HG02642 (cell line): Measurements from ENCODE around the gene DPPA4.

Experiments
- ATAC-seq: cut with Tn5 transposase; IDR thresholded peaks from one replicate; pipeline ENCODE4 v1.9.1; 2021; ENCODE audit warnings: mild to moderate bottlenecking; ENCODE audit not compliant: unreplicated experiment, poor library complexity

Gene DPPA4

DNA sequence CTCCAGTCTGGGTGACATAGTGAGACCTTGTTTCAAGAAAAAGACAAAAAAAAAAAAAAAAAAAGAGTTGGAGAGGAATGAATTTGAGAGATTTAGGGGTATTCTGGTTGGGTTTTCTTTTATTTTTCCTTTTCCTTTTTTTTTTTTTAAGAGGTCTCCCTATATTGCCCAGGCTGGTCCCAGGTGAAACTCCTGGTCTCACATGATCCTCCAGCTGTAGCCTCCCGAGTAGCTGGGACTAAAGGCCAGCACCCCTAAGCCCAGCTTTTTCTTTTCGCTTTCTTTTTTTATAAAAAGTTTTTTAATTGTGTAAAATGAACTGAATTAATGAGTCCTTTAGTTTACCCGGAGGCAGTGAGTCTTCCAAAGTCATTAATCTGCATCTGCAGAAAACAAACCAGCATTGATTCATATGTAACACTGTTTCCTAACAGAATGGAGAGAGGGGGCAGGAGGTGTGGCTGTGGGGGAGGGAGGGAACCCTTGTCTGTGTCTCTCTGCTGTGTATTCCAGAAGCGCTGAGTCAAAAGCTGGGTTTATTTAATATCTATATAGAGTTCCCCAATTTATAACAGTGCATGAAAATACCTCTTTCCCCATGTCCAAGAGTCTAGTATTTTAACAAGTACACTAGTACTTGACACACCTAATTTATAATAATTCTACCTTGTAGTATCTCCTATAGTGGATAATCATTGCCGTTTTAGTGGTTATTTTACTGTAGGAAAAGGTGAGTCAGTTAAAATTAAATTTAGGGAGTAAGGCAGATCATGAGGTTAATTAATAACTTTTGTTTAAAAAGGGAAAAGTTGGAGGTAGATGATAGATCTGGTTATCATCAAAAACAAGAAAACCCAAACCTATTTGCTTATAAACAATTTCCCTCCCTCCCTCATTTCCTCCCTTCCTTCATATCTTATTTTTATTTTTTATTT lies 2.6 kb upstream of the DPPA4 start:
- ATAC-seq, result no peak

DNA sequence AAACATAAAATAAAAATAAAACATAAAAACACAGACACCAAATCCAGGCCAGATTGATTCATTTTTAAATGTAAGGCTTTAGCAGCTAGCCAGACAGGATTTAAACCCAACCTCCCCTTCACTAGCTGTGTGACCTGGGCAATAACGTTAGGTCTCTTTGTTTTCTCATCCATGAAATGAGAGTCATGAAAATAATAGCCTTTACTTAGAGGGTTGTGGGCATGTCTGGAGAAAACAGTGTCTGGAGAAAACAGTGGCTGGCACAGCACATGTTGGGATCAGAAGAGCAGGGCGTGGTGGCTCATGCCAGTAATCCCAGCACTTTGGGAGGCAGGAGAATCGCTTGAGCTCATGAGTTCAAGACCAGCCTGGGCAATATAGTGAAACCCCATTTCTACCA lies 1.9 kb upstream of the DPPA4 start:
- no peak for ATAC-seq

DNA sequence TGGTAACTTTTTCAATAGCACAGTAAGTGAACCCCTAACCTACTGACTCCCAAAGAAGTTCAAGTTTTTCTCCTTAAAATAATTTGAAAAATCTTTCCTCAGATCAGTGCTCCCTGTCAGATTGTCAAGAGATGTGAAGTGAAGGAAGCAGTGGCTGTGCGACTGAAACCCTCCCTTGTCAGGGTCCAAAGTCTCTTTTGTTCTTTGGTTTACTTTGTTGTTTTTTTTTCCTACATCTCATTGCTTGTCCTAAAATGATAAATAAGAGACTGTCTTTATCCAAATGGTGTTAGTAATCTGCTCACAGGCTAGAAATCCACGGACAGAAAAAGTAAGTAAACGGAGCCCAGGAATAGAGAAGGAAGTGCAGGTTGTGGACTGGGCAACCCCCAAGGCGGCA lies 976 bp upstream of the DPPA4 start:
- ATAC-seq, result no peak

DNA sequence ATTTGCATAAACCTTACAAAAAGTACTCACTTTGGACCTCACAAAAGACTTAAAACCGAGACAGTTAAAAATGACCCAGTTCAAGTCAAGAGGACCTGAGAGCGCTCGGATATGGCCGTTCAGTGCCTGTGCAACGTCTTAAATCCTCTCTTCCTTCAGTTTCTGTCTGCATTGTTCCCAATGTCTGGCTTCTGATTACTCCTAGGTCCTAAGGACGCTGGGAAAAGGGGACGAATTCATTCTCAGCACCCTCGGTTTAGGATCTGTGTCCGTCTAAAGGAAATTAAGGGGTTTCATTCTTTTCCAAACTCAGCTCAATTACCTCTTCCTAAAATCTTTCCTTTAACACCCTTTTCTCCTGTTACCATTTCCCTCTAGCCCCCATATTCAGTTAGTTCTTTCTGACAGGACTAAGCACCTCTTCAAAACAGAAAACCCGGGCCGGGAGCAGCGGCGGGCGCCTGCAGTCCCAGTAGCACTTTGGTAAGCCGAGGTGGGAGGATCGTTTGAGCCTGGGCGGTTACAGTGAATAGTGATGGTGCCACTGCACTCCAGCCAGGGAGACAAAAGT lies 970 bp downstream of the DPPA4 start:
- ATAC-seq, result no peak

DNA sequence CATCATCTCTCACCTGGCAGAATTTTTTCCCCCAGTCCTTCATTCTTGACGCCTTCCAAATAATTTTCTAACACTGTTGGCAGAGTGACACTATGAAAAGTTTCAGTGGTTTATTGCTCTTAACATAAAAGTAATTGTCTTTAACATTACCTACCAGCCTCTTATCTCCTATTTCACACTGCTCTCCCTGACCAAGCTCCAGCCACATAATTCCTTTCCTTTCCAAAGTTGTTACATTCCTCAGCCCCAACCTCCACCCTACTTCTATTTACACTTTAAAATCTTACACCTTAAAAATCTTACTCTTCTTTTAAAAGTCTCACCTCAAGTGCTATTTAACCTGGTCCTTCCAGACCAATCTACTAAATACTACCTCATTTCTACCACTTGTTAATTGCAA lies 2.8 kb downstream of the DPPA4 start:
- ATAC-seq, result no peak

DNA sequence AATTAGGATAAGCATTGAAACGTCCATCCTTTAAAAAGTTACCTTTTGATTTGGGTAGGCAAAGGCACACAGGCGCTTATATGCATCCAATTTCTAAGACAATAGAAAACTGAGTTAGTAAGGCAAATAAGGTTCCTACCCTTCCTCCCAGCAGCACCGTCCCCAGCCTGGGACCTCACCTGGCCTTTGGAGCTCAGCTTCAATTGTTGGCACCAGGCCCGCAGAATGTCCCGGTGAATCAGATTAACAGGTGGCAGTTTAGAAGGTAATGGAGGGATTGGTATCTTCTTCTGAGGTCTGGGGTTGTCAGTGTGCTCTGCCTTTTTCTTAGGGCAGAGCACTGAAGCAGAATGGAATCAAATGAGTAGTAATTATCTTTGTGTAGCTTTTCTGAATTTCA lies 5.7 kb downstream of the DPPA4 start:
- ATAC-seq, result no peak

DNA sequence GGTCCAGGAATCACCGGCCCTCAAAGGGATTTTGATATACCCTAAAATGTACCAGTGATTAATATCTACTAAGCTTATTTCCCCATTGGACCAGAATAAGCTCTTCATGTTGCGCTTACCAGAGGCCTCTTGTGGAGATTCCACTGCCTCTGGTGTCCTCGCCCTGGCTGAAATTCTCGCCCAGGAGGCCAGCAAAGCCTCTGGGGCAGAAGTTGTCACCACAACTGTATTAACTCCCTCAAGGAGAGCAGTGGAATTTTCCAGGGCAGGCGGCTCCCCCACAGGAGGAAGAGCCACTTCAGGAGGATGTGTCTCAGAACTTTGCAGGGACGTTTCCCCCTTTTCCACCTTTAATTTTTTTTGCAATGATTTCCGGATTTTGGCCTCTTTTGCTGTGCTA lies 6.9 kb downstream of the DPPA4 start:
- ATAC-seq, result no peak

DNA sequence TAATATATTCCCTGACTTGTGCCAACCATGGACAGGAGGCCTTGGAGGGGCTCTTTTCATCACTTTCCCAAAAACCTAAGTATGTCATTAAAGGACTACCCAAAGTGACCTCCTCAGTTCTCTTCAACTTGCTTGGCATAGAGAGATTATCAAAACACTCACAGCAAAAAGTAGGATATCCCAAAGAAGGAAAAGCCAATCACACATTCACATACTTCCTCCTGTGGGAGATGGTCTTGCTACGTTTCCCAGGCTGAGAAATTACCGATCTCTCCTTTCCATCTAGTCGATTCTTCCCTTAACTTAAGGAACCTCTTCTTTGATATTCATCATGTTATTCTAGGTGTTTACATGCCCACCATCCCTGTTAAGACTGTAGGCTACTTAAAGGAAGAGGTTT lies 9.1 kb downstream of the DPPA4 start:
- no peak for ATAC-seq

DNA sequence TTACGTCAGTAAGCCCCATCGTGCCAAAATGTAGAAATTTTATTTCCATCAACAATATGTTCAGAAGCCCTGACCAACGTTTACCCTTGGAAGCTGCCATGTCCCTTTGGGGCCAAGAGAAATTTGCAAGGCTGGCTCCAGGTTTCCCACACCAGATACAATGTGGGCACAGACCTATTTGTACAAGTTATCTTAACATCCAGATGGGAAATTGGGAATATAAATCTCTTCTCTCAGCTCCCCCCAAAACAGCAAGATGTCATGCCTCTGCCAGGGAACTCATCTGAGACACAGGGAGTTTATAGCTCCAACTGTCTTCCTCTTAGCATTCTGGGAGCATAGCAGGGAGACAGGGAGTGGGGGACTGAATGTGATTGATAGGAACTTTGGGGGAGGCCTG lies 11.7 kb downstream of the DPPA4 start:
- no peak for ATAC-seq

DNA sequence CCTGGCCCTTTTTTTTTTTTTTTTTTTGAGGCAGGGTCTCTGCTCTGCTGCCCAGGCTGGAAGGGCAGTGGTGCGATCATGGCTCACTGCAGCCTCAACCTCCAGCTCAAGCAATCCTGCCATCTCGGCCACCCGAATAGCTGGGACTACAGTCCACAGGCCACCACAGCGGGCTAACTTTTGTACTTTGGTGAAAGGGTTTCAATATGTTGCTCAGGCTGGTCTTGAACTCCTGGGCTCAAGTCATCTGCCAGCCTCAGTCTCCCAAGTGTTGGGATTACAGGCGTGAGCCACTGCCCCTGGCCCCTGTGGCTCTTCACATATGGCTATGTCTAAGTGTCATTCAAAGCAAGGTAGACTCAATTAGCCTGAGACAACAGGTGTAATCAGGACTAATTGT lies 12.2 kb downstream of the DPPA4 start:
- ATAC-seq, result no peak

DNA sequence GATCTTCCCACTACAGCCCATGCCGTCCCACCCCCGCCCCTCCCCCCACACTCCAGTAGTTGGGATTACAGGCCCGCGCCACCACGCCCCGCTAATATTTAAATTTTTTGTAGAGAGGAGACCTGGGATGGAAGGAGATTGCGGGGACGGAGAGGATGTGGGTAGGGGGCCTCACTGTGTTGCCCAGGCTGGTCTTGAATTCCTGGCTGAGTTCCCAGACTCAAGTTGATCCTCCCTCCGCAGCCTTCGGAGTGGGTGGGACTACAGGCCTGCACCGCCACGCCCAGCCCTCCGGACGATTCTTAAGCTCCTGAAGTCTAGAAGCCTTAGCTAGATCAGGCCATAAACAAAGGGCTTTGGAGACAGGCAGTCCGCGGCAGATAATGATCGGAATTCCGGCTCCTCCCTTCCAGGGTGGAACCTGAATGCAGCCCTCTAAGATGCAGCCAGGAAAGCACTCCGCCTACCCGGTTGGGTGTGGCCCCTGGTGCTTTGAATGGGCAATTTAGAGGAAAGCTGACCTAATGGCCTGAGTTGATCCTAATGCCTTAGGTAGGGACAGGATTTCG lies 21.1 kb downstream of the DPPA4 start, which contains the start of gene DPPA2:
DPPA2 (minus strand) TSS at position 356 of the 569 bp plus-strand sequence. CDS start 1,975 bp downstream, outside the sequence.
- ATAC-seq, result no peak

DNA sequence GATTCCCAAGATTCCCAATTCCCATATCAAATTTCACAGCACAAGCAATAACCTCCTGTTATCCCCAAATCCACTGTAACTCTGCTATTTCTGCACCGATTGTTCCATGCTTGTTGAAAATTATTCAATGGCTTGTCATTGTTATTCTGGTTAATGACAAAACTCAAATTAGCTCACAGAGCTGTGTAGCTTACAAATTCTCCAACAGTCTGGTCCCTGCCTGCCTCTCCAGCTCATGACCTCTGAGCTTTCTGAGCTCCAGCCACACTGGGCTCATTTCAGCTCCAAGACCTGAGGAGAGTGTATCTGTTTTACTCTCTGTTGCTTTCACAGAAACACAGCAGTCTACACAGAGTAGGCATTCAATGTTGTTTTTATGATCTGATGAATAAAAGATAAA lies 24.3 kb downstream of the DPPA4 start:
- ATAC-seq, result no peak

DNA sequence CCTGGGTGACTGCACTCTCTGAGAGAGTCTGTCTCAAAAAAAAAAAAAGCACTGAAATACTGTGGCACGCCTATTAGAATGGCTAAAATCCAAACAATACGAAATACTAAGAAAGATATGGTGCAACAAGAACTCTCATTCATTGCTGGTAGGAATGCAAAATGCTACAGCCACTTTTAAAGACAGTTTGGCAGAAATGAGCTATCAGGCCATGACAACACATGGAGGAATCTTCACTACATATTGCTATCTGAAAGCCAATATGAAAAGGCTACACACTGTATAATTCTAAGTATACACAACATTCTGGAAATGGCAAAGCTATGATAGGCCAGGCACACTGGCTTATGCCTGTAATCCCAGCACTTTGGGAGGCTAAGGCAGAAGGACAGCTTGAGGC lies 39.9 kb downstream of the DPPA4 start:
- no peak for ATAC-seq

DNA sequence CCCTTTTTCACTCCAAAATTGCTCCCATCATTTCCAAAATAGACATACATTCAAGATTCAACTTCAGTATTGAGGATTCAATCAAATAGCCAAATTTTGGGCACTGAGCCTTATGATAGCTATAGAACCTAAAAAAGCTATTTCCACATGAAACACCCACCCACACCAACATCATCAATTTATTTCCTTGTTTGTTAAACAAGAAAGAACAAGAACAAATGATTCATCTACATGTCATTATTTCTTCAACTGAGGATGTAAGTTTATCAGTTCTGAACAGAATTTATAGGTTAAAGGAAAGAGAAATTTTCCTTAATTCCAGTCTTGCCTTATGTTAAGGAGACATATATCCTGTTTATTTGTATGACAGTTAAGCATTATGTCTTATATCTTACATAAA lies 53.3 kb downstream of the DPPA4 start:
- no peak for ATAC-seq

DNA sequence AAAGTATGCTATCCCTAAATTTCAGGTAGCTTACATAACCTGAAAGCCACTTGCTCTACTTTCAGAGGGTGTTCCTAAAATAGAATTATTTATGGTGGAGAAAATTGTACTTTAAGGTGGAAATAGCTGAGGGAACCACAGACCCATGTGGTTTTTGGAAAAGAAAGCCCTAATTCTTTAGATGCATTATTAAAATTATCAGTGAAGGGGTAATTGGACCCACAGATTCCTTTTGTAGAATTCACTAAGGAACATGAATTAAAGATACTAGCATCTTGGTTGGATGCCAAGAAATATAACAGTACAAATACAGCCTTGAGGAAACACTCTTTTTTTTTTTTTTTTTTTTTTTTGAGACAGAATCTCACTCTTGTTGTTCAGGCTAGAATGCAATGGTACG lies 58.8 kb downstream of the DPPA4 start:
- no peak for ATAC-seq

DNA sequence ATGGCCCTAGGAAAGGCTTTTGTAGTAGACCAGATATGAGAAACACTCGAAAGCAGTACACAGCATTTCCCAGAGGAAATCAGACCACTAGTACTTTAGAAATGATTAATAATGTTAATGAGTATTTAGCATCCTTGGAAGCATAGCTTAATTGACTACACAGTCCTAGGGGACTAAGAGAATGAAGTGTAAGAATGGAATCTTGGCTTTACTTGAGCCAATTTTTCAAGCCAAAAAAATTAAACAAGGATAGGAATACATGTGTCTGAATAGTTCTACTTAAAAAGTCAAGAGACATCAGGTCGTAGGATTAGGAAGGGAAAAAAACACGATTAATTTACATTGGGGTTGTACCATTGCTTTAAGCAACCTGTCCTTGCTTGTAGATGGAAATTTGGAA lies 59.2 kb downstream of the DPPA4 start:
- ATAC-seq, result no peak
